PC-3 (cell line): ENCODE results near the gene GAD1.

Source experiments
- EZH2 ChIP-seq: fragments of 300-600 bp; sonication (generic); IDR thresholded peaks from one replicate; pipeline ENCODE4 v1.6.1; 2017; ENCODE audit warnings: antibody characterized with exemption, mild to moderate bottlenecking, low read length; ENCODE audit not compliant: unreplicated experiment
- TF ChIP-seq, protein P1 (sequence below): fragments of 300-600 bp; sonication (generic); conservative IDR thresholded peaks from 2 replicates; pipeline ENCODE4 v1.5.1; 2017; ENCODE audit warnings: antibody characterized with exemption, low read depth, mild to moderate bottlenecking, low read length

DNA sequence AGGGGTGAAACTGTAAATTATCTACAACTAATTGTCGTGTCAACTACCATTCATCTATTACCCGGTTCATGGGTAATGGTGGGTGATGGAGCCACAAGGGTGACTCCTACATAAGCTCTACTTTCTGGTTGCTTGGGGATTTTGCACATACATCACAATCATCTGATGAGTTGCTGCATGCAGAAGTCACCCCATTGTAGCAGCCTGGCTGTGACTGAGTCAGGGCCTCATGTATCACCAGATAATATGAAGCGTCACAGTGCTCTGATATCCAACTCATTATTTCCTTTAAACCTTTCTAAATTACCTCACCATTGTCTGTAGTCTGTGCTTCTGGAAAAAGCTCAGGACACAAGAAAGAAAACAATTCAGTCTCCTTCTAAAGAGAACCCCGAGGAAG is 79.9 kb downstream of the GAD1 start:
- TF ChIP-seq EZH2: no peak
- TF ChIP-seq, protein P1, sequence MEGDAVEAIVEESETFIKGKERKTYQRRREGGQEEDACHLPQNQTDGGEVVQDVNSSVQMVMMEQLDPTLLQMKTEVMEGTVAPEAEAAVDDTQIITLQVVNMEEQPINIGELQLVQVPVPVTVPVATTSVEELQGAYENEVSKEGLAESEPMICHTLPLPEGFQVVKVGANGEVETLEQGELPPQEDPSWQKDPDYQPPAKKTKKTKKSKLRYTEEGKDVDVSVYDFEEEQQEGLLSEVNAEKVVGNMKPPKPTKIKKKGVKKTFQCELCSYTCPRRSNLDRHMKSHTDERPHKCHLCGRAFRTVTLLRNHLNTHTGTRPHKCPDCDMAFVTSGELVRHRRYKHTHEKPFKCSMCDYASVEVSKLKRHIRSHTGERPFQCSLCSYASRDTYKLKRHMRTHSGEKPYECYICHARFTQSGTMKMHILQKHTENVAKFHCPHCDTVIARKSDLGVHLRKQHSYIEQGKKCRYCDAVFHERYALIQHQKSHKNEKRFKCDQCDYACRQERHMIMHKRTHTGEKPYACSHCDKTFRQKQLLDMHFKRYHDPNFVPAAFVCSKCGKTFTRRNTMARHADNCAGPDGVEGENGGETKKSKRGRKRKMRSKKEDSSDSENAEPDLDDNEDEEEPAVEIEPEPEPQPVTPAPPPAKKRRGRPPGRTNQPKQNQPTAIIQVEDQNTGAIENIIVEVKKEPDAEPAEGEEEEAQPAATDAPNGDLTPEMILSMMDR: no peak
